ENCODE measurements around the gene TCF12. TPM values are rescaled to one million over a fixed set of nuclear protein-coding genes. Genes with fewer than 3 reads are reported as not detected.

Gene TCF12
- total RNA-seq, 1 experiment from 2014 or later, result 76.7 TPM

DNA sequence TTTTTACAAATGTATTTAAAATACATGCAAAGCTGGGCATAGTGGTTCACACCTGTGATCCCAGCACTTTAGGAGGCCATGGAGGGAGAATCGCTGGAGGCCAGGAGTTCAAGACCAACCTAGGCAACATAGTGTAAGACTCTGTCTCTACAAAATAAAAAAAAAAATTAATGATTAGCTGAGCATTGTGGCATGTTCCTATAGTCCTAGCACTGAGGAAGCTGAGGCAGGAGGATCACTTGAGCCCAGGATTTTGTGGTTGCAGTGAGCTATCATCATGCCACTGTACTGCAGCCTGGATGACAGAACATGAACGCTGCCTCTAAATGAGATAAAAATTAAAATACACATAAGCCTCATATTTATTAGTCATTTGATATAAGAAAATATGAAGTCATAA lies 142.8 kb downstream of the TCF12 start:
- Histone ChIP-seq H2BK12ac (ENCODE audit: insufficient read length, low read depth, low read length) (no peak overlapping the region), H3K4ac (ENCODE audit: low read depth, low read length) (no peak overlapping the region), H3K14ac (ENCODE audit: insufficient read depth, low read length) (no peak overlapping the region), H2AK5ac (ENCODE audit: insufficient read length, low read length) (no peak overlapping the region), H3K9me3 (ENCODE audit: control insufficient read depth, low read depth, low read length) (no peaks in the 10 kb centered on the region), H3K27ac (ENCODE audit: insufficient read length, low read depth, low read length) (no peak overlapping the region), H2BK120ac (ENCODE audit: low read depth, low read length, poor library complexity, severe bottlenecking) (no peak overlapping the region), H3K79me1 (ENCODE audit: insufficient read depth, low read depth, low read length, poor library complexity, severe bottlenecking) (peaks cover 3% of the 10 kb centered on the region), H3K9ac (ENCODE audit: extremely low read depth, insufficient read length, low read length) (no peak overlapping the region), H3K79me2 (ENCODE audit: insufficient read depth, low read length) (peaks cover 3% of the 10 kb centered on the region; the same call in 1 of the 2 replicates), H3K27me3 (ENCODE audit: insufficient read depth, low read length) (no peaks in the 10 kb centered on the region), H4K8ac (replicated peaks; ENCODE audit: insufficient read length, low read depth, low read length) (no peak overlapping the region), H3K23me2 (ENCODE audit: insufficient read length, low read depth, low read length, poor library complexity, severe bottlenecking) (no peaks in the 10 kb centered on the region), H3K18ac (ENCODE audit: insufficient read length, low read depth, low read length) (no peak overlapping the region), H2AFZ (ENCODE audit: low read length) (no peak overlapping the region), H3K56ac (ENCODE audit: insufficient read length, low read depth, low read length) (no peak overlapping the region), H3T11ph (ENCODE audit: low read length) (no peak overlapping the region), H3K4me1 (ENCODE audit: insufficient read depth, low read length) (peaks cover 3% of the 10 kb centered on the region), H2BK5ac (ENCODE audit: insufficient read length, low read length) (no peak overlapping the region), H3K4me2 (ENCODE audit: insufficient read depth, insufficient read length, low read length) (no peak overlapping the region), H4K20me1 (ENCODE audit: control insufficient read depth, insufficient read depth, insufficient read length) (no peaks in the 10 kb centered on the region), H4K5ac (ENCODE audit: insufficient read length, low read depth, low read length) (no peak overlapping the region), H4K91ac (ENCODE audit: insufficient read length, low read depth, low read length) (no peak overlapping the region), H2BK20ac (ENCODE audit: low read depth, low read length, poor library complexity, severe bottlenecking) (no peak overlapping the region), H3K23ac (ENCODE audit: insufficient read length, low read depth, low read length) (no peak overlapping the region), H2BK15ac (ENCODE audit: low read depth, low read length) (no peak overlapping the region)
- no peaks in the 10 kb centered on the region for H3K27me3 Mint-ChIP-seq (ENCODE audit: low read depth)
- TF ChIP-seq, protein P1, sequence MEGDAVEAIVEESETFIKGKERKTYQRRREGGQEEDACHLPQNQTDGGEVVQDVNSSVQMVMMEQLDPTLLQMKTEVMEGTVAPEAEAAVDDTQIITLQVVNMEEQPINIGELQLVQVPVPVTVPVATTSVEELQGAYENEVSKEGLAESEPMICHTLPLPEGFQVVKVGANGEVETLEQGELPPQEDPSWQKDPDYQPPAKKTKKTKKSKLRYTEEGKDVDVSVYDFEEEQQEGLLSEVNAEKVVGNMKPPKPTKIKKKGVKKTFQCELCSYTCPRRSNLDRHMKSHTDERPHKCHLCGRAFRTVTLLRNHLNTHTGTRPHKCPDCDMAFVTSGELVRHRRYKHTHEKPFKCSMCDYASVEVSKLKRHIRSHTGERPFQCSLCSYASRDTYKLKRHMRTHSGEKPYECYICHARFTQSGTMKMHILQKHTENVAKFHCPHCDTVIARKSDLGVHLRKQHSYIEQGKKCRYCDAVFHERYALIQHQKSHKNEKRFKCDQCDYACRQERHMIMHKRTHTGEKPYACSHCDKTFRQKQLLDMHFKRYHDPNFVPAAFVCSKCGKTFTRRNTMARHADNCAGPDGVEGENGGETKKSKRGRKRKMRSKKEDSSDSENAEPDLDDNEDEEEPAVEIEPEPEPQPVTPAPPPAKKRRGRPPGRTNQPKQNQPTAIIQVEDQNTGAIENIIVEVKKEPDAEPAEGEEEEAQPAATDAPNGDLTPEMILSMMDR (conservative IDR thresholded peaks at IDR 0.05), result no peak
- no peak overlapping the region for H3K4me3 Mint-ChIP-seq
- no peaks in the 10 kb centered on the region for H3K9me3 Mint-ChIP-seq
- H3K36me3 Mint-ChIP-seq (ENCODE audit: insufficient read depth in 1 of 3, low read depth in 3 of 3), result peaks cover 0 to 4% (median 0%) of the 10 kb centered on the region in 3 experiments; a peak in 2 of 7 replicates
- DNase-seq, result no peak
- H3K4me1 Mint-ChIP-seq, result peaks cover 35 to 36% of the 10 kb centered on the region in 2 experiments
- H3K27ac Mint-ChIP-seq, result no peak overlapping the region
- no CpG with 5 or more reads among the region's 2 CpGs for WGBS (ENCODE audit: extremely low coverage, insufficient read length, low lambda C conversion rate)

Measured in H9 (cell line).